Right atrium auricular region (tissue), 2 donors: Measurements from ENCODE around the gene EGFL7. TPM values are rescaled to one million over a fixed set of nuclear protein-coding genes. Genes with fewer than 3 reads are reported as not detected.

ENCODE experiments used
- DNase-seq: peaks from one replicate; pipeline ENCODE4 v3.0.0-alpha.2; 2019; ENCODE audit warnings: low spot score
- H3K27ac ChIP-seq, 2 donors: fragments of 200-600 bp; sonication (generic); 1 replicate in 1 of 2; 2 replicates in 1 of 2; pipeline ENCODE4 v1.5.1; 2016 to 2019
- H3K27me3 ChIP-seq, 2 donors: fragments of 200-600 bp; sonication (generic); one replicate each; pipeline versions ENCODE4 v1.5.1 to v1.6.0; 2017 to 2019
- H3K36me3 ChIP-seq: fragments of 200-600 bp; sonication (generic); one replicate; pipeline ENCODE4 v1.5.1; 2016
- H3K4me1 ChIP-seq, 2 donors: fragments of 200-600 bp; sonication (generic); one replicate each; pipeline versions ENCODE4 v1.5.1 to v1.6.0; 2017 to 2019
- H3K4me3 ChIP-seq, 2 donors: fragments of 200-600 bp; sonication (generic); 1 replicate in 1 of 2; 2 replicates in 1 of 2; pipeline ENCODE4 v1.5.1; 2017 to 2019; ENCODE audit warnings: mild to moderate bottlenecking in 1 of 2, moderate library complexity in 1 of 2
- H3K9me3 ChIP-seq, 2 donors: fragments of 200-600 bp; sonication (generic); one replicate each; pipeline ENCODE4 v1.5.1; 2019
- CTCF ChIP-seq, 2 donors: fragments of 200-600 bp; sonication (generic); IDR thresholded peaks; one replicate each; pipeline ENCODE4 v1.5.1; 2019; ENCODE audit warnings: antibody characterized with exemption in 2 of 2
- total RNA-seq, 2 donors: library from RNA; depleted of rRNA; stranded (reverse); fragments of >200 nt; gene quantifications; one replicate each; pipeline ENCODE4 v1.1.0, GENCODE V29; 2016

Gene EGFL7
- total RNA-seq, 2 donors from 2014 or later = 114 to 120 TPM

DNA sequence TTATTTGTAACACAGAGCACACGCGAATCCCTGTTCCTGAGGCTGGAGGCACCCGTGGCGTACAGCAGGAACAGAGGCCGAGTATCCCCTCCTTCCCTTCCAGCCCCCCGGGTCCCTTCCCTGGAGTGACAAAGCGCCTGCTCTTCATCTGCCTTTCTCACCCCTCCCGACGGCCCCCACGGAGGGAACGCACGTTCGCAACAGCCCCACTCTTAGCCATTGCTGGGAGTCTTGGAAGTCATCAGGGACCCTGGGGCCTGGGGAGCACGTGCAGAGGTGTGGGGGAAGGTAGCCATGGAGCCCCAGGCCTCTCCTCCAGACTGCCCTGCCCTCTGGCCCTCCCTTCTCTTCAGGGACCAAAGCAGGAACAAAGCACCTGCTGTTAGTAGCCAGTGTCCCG, 22.1 kb downstream of the EGFL7 start:
- DNase-seq = no peak
- H3K4me1 ChIP-seq = peaks cover 0 to 75% of the 10 kb centered on the region in 2 donors
- H3K4me3 ChIP-seq = no peak overlapping the region
- H3K27me3 ChIP-seq = no peaks in the 10 kb centered on the region
- H3K9me3 ChIP-seq = no peaks in the 10 kb centered on the region
- no peak for TF ChIP-seq CTCF (IDR thresholded peaks at IDR 0.05)
- H3K36me3 ChIP-seq = no peaks in the 10 kb centered on the region
- peak overlapping the region in 1 of 2 donors; percentile 84 for H3K27ac ChIP-seq

GRCh38 chr9:136685216-136685615, 22.5 kb downstream of the EGFL7 start:
- Histone ChIP-seq H3K4me3 (peak overlapping the region in 1 of 2 donors; percentile 87), H3K9me3 (no peaks in the 10 kb centered on the region), H3K27ac (peak overlapping the region in 1 of 2 donors; percentile 84), H3K4me1 (peaks cover 0 to 75% of the 10 kb centered on the region in 2 donors), H3K36me3 (no peaks in the 10 kb centered on the region), H3K27me3 (no peaks in the 10 kb centered on the region)
- no peak for DNase-seq
- TF ChIP-seq CTCF (IDR thresholded peaks at IDR 0.05) = no peak

- H3K27ac ChIP-seq = peak overlapping the region; percentile 84 to 95
- DNase-seq = no peak
- no peak for TF ChIP-seq CTCF (IDR thresholded peaks at IDR 0.05)
- no peaks in the 10 kb centered on the region for H3K27me3 ChIP-seq
- peaks cover 0 to 83% of the 10 kb centered on the region in 2 donors for H3K4me1 ChIP-seq
- no peaks in the 10 kb centered on the region for H3K36me3 ChIP-seq
- no peaks in the 10 kb centered on the region for H3K9me3 ChIP-seq
- peak overlapping the region; percentile 80 to 87 for H3K4me3 ChIP-seq
Measured at GRCh38 chr9:136685790-136686533, 23.2 kb downstream of the EGFL7 start.

DNA sequence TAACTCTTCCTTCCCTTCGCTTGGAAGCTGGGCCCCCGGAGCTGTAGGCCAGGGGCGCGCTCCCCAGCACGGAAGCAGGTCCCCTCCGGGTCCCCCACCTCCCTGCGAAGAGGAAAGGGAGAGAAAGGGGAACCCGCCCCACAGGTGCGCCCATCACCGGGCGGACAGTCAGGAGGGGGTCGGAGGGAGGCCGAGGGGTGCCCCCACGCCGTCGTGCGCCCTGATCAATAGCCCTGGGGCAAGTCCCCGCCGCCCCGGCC, 23.7 kb downstream of the EGFL7 start:
- Histone ChIP-seq H3K27me3 (no peaks in the 10 kb centered on the region), H3K9me3 (no peaks in the 10 kb centered on the region), H3K4me3 (peak overlapping the region; percentile 80 to 87), H3K27ac (peak overlapping the region; percentile 84 to 95), H3K4me1 (peaks cover 0 to 88% of the 10 kb centered on the region in 2 donors), H3K36me3 (no peaks in the 10 kb centered on the region)
- no peak for TF ChIP-seq CTCF (IDR thresholded peaks at IDR 0.05)
- no peak for DNase-seq

DNA sequence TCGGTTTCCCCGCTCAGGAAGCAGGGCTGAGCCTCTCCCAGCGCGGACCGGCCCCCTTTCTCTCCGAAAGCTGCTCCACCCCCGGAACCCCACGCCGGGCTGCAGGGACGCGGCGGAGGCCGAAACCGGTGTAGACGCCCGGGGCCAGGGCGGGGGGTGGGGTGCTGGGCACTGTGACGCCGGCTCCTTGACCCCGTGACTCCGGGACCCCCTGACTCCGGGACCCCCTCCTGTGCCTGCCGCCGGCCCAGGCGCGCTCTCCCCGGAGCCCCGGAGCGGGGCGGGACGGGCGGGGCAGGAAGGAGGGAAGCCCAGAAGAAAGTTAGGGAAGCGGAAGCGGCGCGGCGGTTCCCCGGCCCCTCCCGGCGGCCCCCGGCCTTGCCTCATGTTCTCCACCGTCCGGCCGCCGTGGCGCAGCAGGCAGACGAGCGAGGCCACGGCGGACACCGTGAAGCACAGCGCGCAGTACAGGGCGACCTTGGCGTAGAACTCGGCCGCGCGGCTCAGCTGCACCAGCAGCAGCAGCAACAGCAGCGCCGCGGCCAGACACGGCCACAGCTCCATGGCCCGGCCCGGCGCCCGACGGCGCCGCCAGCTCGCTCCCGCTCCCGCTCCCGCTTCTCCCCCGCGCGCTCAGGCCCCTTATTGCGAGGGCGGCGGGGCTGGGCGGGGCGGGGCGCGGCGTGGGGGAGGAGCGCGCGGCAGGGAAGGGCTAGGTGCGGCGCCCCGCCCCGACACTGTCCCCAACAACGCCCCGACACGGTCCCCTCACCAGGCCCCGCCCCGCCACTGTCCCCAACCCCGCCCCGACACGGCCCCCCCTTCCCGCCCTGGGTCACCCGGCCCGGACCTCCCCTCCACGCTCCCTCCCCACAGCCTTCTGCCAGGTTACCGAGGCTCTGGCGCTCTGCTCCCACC, 24.3 kb downstream of the EGFL7 start, which contains the start of gene AGPAT2:
TSS of gene AGPAT2 (minus strand) at position 664 of the 918 bp plus-strand sequence. CDS start at position 564, 100 bp downstream.
- no peaks in the 10 kb centered on the region for H3K27me3 ChIP-seq
- peak in 1 of 2 donors; percentile 30 for TF ChIP-seq CTCF (IDR thresholded peaks at IDR 0.05)
- peak within 1 kb of the TSS; percentile 80 to 87 for H3K4me3 ChIP-seq
- peak; percentile 74 for DNase-seq
- H3K4me1 ChIP-seq = peaks cover 0 to 88% of the 10 kb centered on the region in 2 donors
- no peaks in the 10 kb centered on the region for H3K36me3 ChIP-seq
- H3K27ac ChIP-seq = peak within 1 kb of the TSS; percentile 84 to 95
- H3K9me3 ChIP-seq = no peaks in the 10 kb centered on the region
